ENCODE results near the gene STRIP2. TPM values are rescaled to one million over a fixed set of nuclear protein-coding genes. Genes with fewer than 3 reads are reported as not detected.
A peak's percentile ranks its signal among the peaks of the same experiment; 100 is the strongest.
"Not testable (repeated sequence)": the region's sequence is repeated elsewhere in the genome, so short reads cannot be mapped to it uniquely, and the experiment has no call there.

STRIP2 gene
- total RNA-seq, 1 donor from 2014 or later, result 23.3 TPM

DNA sequence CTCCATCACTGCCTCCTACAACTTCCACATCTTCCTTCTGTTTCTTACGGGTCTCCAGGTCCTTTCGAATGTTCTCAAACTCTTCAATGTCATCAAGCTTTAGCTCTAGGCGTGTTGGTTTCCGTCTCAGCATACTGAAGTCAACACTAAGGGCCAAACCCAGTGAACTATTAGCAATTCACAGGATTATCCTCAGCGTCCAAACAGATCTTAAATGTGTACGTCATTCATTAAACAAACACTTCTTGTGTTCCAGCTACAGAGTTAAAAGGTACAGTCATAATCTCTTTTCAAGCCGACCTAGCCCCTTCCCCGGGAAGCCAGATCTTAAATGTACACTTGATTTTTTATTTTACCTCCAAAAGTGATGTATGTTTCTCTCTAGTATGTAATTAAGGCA lies 24.0 kb upstream of the STRIP2 start:
- DNase-seq, ATAC-seq: not testable (repeated sequence)

DNA sequence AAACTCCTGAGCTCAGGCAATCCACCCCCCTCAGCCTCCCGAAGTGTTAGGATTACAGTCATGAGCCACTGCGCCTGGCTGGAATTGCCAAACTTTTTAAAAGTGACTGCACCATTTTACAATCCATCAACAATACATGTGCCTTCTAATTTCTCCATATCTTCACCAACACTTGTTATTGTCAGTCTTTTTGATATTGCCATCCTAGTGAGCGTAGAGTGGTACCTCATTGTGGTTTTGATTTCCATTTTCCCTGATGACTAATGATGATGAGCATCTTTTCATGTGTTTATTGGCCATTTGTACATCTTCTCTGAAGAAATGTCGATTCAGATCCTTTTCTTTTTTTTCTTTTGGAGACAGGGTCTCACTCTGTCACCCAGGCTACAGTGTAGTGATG lies 21.7 kb upstream of the STRIP2 start:
- DNase-seq (no peak), ATAC-seq (no peak)
- intact Hi-C loops (cut with micrococcal nuclease), result no loop called here

More for the DNA sequence above, 24.0 kb upstream of the STRIP2 start:
- intact Hi-C loops (cut with micrococcal nuclease), result not testable (repeated sequence)

DNA sequence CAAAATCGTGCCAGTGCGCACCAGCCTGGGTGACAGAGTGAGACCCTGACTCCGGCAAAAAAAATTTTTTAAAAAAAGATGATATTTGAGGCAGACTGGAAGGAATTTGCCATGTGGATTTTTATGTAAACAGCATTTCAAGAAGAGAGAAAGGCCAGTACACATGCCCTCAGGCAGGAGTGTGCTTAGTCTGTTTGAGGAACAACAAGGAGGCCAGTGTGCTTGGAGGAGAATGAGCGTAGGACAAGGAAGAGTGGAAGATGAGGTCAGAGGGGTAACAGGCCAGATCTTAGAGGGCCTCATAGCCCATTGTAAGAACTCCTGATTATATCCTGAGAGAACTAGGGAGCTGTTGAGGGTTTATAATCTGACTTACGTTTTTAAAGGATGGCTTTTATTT lies 17.2 kb upstream of the STRIP2 start:
- DNase-seq (no peak), ATAC-seq (no peak)
- intact Hi-C loops (cut with micrococcal nuclease), result no loop called here

DNA sequence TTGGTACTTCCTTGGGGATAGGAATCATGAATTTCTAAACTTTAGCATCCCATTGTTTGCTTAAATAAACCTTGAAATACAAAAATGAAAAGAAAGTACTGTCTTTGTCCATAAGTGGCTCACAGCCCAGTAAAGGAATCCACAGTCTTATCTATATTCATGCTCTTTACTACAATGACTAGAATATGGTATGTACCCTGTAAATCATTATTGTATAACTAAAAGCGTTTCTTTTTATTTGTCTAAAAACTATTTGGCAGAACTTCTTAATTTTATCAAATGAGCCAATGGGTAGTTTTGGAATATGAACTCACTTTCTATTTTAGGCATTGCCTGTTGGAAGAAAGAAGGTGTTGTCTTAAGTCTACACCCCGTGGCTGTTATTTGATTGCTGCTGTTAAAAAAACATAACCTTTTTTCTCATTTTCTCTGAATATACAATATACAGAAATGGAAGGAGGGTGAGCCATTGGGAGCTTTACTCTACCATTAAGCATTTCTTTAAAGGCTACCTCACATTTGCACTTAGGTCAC lies 12.4 kb upstream of the STRIP2 start:
- DNase-seq, result no peak
- intact Hi-C loops (cut with micrococcal nuclease), result no loop called here
- peak; percentile 74 for ATAC-seq

DNA sequence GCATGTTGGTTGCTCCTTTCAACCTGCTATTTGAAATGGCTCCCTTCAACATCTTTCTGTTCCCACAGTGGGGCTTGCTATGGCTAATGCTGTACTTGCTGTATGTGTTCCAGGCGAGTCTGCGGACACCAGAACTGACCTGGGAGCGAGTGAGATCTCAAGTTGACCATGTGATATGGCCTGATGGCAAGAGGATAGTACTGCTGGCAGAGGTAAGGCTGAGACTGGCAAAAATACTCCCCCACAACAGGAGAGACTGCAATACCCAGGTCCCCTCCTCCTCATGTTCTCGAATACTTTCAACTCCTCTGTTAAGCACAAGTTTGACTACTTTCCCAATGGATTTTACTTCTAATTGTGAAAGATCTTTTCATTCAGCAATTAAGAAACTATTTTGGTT lies 11.5 kb upstream of the STRIP2 start:
- peak; percentile 45 for ATAC-seq
- no peak for DNase-seq
- intact Hi-C loops (cut with micrococcal nuclease), result no loop called here

DNA sequence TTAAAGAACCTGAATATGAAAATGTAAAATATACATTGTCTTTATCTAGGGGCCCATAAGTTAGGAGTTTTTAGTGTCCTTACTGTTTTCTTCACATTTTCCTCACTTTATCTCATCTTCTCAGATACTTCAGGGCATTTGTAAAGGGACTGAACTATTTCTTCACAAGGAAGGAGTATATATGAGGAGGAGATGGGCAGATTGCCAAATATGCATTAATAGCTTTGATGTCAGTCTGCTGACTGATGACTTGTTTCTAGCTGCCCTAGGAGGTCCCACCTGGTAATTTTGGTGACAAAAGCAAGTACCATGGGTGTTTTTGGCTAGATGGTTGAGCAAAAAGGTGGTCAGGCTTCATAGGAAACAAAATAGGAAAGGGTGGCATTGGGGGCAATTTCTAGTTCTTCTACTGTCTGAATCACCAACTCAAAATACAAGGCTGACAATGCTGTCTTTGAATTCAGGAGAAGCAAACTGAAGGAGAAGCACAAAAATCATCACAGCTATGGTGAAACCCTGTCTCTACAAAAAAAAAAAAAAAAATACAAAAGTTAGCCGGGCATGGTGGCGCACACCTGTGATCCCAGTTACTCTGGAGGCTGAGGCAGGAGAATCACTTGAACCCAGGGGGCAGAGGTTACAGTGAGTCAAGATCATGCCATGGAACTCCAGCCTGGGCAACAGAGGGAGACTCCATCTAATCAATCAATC lies 10.4 kb upstream of the STRIP2 start:
- intact Hi-C loops (cut with micrococcal nuclease), result no loop called here
- ATAC-seq (no peak), DNase-seq (no peak)

DNA sequence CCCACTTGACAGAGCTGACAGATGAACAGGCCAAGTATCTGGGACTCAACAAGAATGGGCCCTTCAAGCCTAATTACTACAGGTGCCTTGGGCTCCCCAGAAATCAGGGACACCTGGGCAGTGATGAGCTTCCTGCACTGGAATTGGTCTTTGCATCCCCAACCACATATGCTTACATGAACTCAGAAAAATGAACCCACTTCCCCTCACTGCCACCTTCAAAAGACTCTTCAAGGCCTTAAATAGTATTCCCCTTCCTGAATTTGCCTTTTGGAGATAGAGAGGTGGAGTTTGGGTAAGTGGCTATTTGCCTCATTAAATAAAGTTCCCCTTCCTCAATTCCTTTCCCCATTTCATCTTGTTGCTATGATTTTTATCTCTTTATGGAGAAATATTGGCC lies 7.8 kb upstream of the STRIP2 start:
- intact Hi-C loops (cut with micrococcal nuclease), result no loop called here
- ATAC-seq, result no peak
- no peak for DNase-seq

DNA sequence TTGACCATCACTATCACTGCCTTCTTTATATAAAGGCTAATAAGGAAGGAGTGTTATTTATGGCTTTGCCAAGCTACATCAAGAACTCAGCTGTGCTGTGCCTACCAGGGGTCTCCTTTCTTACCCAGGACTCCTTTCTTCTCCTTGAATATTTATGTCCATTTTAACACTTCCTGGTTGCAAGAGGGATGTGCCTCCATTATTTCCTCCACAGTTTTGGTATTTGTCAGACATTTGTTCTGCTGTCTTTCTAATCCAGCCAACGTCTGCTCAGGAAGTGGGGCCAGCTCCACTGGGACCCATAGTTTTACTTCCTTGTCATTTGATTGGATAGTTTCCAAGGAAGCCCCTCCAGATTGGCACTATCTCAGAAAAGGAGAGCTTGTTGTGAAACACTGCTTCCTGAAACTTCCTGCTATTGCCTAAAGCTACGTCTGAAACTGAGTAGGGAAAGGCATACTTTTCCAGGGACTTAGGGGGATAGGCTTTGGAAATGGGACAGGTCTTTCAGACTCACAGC lies 6.6 kb upstream of the STRIP2 start:
- intact Hi-C loops (cut with micrococcal nuclease), result no loop called here
- DNase-seq (no peak), ATAC-seq (no peak)

DNA sequence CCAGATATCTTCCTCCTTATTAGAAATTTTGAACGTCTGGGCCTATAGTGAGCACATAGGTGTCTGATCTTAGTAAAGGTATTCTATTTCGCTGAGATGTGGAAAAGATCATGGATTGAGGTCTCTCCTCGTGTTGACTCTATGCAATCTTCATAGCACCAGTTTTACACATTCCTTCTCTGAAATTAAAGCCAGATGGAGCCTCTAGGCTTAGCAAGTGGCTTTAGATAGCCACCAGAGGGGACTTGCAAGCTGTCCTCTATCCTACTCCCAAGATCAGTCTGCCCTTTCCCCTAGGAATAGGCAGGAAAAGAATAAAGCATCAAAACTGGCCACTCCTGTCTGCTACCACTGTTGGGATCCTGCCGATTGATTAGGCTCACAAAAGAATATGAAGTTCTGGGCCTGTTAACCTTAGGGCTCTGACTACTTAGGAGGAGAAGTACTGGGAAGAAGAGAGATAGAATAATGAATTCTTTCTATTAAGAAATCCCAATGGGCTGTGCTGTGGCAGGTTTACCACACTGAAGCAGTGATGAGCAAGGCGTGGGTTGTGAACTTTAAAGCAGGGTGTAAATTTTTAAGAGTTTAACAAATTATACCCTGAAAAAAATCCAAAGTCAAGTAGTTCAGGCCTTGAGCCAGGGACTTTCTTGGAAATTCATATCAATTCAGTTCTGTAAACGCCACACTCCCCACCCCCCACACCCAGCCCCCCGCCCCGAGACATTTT lies 2.2 kb upstream of the STRIP2 start:
- intact Hi-C loops (cut with micrococcal nuclease), result no loop called here
- no peak for DNase-seq

DNA sequence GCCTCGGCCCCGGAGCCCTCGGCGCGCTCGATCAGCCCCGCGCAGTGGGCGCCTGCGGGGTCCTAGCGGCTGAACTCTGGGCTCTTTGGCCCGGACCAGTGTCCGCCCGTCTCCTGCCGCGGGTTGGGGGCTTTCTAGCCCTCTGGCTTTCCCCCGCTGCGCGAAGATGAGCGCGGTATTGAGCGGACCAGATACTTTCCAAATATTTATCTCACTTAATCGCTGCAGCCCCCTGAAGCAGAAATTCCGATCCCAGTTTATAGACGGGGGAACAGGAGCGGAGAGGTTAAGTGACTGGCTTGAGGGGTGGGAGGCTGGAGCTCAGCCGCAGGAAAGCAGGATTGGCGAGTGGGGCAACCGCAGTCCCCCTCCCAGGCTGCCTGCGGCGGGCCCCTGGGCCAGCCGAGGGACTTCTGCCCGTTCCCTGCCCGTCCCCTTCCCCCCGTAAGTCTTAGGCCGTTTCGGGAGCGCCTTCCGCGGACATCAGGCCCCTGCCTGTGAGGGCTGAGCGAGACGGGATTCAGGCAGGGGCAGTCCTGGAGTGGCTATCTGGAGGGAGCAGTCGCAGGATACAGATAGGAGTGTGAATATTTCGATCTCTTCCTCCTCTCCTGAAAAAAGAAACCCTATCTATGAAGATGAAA lies 565 bp downstream of the STRIP2 start:
- intact Hi-C loops (cut with micrococcal nuclease), result no loop called here
- peak; percentile 40 for DNase-seq
- peak; percentile 53 for ATAC-seq

More for the DNA sequence above, 2.2 kb upstream of the STRIP2 start:
- no peak for ATAC-seq

DNA sequence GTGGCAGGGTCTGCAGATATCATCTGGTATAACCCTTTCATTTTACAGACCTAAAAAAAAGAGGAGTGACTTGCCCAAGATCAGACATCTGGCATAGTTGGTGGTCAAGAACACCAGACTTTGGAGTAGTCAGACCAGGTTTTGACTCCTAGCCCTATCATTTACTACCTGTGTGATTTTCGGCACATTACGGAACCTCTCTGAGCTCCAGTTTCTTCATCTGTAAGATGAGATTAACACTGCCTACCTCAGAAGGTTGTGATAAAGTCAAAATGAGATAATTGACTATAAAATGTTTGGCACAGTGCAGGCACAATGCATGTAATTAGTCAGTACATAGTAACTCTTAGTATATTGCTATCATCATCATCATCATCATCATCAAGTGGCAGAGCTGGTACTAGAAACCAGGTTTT lies 1.2 kb downstream of the STRIP2 start:
- ATAC-seq (no peak), DNase-seq (no peak)
- intact Hi-C loops (cut with micrococcal nuclease), result no loop called here

DNA sequence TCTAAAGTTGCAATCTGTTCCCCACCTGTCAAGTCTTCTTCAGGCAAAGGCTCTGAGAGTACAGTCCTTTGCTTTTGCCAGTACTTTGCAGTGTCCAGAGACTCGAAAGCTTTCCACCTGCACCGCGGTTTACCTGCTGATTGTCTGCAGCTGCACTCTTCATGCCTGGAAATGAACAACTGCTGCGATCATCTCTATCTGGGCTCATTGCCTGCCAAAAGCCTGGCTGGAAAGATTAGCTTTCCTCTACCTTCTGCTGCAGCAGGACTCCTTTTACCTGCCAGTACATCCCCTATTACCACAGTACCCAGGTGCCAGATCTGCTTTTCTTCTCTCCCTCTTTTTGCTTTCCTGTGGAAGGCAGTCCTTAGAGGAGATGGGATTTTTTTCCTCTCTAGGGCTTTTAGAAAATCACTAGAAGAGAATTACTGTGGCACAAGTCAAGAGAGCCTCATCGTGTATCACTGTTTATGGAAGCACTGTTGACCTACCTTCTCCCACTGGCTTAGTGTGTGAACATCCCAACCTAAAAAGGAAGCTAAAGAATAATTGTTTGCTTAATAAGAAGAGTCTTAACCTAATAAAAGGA lies 2.2 kb downstream of the STRIP2 start:
- intact Hi-C loops (cut with micrococcal nuclease), result no loop called here
- ATAC-seq (no peak), DNase-seq (no peak)

DNA sequence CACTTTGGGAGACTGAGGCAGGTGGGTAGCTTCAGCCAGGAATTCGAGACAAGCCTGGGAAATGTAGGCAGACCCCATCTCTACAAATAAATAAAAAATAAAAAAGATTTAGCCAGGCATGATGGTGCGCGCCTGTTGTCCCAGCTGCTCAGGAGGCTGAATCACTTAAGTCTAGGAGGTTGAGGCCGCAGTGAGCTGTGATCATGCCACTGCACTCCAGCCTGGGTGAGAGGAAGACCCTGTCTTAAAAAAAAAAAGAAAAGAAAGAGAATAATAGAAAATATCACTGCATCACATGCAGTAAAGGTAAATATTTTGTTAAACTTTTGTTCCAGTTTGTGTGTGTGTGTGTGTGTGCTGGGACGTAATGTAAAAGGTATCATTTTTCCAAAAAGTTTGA lies 3.0 kb downstream of the STRIP2 start:
- DNase-seq (no peak), ATAC-seq (no peak)
- intact Hi-C loops (cut with micrococcal nuclease), result no loop called here

DNA sequence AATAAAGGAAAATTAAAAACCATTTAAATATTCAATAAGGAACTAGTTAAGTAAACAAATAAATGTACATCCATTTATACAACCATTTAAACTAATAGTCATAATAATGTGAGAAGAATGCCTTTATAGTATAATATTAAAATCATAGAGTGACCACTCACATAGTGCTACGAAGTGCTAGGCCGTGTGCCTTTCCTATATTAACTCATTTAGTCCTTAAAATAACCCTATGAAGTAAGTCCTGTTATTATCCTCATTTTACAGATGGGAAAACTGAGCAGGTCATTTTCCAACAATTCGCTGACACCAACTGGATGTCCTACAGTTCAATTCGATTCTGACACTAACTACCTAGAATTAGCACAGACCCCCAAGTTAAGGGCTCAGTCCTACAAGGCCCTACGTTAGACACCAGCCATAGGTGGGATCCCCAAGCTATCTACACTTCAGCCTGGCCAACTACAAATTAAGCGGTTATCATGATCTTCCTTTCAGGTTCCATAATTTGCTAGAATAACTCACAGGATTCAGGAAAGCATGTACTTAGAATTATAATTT lies 4.1 kb downstream of the STRIP2 start:
- DNase-seq, result no peak
- intact Hi-C loops (cut with micrococcal nuclease), result no loop called here
- ATAC-seq, result no peak

DNA sequence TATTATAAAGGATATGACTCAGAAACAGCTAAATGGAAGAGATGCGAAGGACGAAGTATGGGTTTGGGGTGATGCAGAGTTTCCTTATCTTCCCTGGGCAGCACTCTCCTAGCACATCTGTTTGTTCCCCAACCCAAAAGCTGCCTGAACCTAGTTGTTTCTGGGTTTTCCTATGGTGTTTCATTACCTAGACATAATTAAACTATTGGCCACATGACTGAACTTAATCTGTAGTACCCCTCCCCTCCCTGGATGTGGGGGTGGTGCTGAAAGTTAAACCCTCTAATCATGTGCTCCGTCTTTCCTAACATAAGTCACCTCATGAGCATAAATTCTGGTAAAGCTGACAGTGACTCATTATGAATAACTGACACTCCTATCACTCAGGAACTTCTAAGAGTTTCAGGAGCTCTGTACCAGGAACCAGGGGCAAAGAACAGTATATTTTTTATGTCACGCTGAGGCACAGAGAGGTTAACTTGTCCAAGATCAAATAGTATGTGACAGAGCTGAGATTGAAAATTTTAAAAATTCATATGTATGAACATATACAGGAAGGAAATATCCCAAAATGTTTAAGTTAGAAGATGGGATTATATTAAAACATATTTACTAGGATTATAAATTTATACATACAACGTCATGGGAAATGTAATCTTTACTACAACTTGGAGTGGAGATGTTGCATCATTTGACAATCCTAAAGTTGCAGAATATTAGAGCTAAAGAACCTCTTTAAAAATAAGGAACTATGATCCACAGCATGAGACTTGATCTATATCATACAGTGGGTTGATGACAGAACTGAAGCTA lies 4.8 kb downstream of the STRIP2 start:
- no peak for DNase-seq
- no peak for ATAC-seq
- intact Hi-C loops (cut with micrococcal nuclease), result no loop called here

DNA sequence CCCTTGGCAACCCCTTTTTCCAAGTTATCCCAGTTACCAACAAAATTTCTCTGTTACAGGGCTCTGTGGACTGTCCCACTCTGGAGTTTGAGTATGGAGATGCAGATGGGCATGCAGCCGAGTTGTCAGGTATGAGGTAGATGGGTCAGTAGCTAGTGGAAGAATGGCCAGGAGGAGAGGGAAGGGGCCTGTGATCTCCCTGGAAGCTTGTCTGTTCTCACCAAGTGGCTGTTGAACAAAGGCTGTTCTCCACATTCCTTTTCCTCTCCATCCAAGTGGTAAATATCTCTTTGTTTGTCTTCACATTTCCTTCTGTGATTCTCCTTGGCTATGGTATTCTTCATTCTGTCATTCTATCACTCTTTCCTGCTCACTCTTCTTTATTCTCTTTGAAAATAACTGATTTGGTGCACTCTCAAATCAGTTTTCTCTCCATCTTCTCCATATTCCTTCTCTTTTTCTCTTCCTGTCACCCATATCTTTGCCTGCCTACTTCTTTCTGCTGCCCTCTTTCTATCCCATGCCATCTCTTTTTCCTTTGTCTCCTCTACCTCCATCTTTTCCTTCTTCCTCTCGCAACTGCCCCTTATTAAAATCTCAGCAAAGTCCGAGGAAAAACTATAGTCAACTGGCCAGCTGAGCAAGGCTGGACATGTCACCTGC lies 5.9 kb downstream of the STRIP2 start:
- ATAC-seq (no peak), DNase-seq (no peak)
- intact Hi-C loops (cut with micrococcal nuclease), result no loop called here

DNA sequence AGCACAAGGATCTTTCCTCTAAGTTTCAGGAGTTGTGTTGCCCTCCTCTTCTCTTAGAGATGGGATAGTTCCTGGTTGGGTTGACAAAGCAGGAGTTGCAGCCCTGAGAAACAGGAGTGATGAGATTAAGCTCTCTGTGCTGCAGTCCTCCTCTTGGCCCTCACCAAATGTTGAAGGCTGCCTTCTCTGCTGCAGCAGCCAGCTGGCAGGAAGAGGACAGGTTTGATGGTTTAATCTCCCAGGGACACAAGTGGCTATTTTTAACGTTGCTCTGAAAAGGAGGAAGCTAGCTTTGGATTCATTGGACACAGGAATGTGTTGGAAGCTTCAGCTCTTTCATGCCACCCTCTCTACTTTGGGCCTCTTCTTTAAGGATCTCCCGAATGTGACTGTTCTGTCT lies 9.4 kb downstream of the STRIP2 start:
- DNase-seq (peak; percentile 51), ATAC-seq (peak; percentile 98)
- intact Hi-C loops (cut with micrococcal nuclease), result no loop called here

DNA sequence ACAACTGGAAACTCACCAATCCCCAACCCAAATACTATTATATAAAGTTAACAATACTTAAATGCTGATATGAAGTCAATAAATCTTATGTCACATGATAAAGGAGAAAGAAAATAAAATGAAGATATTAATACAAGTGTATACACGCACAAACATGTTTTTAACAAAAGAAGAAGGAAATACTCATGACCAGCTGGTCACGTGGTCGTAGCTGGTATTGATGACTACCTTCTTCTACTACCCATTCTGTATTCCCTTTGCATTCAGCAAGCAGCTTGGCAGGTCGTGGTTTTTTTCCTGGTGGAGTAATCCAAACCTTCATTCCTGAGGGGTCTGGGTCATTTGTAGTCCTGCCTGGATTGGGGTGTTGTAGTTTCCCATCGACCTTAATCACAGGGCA lies 10.5 kb downstream of the STRIP2 start:
- intact Hi-C loops (cut with micrococcal nuclease); DNase-seq; ATAC-seq: not testable (repeated sequence)
